ENCODE data around the gene UNC80.

Gene UNC80

DNA sequence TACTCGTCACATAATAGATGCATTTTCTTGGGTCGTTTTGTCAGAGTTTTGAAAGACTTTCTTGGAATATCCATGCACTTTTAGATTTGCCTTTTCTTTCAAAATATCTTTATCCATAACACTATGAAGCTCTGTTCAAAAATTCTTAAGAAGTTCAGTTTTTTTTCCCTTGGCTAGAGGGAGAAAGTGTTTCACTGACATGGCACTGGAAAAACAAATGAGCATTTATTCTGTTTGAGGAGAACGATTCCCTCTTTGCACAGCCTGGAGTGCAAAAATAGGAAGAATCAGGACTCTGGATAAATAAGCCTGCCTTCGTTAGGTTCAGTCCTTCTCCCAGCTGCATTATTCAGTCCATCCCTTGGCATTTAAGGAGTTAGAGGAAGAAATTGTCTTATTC lies 139.9 kb downstream of the UNC80 start:
- CTCF ChIA-PET, result interaction anchor here (0.7 kb wide), 1 partner anchor 30 kb away, joined by 4 read pairs; no protein-coding TSS in a partner anchor
- DNase-seq (ENCODE audit: extremely low spot score), result no peak
- POLR2A ChIA-PET, result no interaction called here
- TF ChIP-seq BHLHE40 (IDR thresholded peaks at IDR 0.05; ENCODE audit: borderline replicate concordance) (no peak), FOXK2 (IDR thresholded peaks at IDR 0.05) (no peak), CTBP1 (IDR thresholded peaks at IDR 0.05; ENCODE audit: borderline replicate concordance) (no peak), HDGF (IDR thresholded peaks at IDR 0.05; ENCODE audit: borderline replicate concordance) (no peak), SUZ12 (IDR thresholded peaks at IDR 0.05) (no peak), FOXA1 (IDR thresholded peaks at IDR 0.05) (no peak), FOXM1 (IDR thresholded peaks at IDR 0.05; ENCODE audit: borderline replicate concordance) (no peak), ELF4 (IDR thresholded peaks at IDR 0.05) (no peak), L3MBTL2 (conservative IDR thresholded peaks at IDR 0.05) (no peak), NFRKB (IDR thresholded peaks at IDR 0.05) (no peak), ZNF384 (IDR thresholded peaks at IDR 0.05) (no peak), LEF1 (IDR thresholded peaks at IDR 0.05; ENCODE audit: borderline replicate concordance) (no peak), ARNT (IDR thresholded peaks at IDR 0.05) (no peak), SP1 (IDR thresholded peaks at IDR 0.05) (no peak), TARDBP (IDR thresholded peaks at IDR 0.05) (no peak)
- TF ChIP-seq, protein P1, sequence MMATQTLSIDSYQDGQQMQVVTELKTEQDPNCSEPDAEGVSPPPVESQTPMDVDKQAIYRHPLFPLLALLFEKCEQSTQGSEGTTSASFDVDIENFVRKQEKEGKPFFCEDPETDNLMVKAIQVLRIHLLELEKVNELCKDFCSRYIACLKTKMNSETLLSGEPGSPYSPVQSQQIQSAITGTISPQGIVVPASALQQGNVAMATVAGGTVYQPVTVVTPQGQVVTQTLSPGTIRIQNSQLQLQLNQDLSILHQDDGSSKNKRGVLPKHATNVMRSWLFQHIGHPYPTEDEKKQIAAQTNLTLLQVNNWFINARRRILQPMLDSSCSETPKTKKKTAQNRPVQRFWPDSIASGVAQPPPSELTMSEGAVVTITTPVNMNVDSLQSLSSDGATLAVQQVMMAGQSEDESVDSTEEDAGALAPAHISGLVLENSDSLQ (IDR thresholded peaks at IDR 0.05), result no peak

DNA sequence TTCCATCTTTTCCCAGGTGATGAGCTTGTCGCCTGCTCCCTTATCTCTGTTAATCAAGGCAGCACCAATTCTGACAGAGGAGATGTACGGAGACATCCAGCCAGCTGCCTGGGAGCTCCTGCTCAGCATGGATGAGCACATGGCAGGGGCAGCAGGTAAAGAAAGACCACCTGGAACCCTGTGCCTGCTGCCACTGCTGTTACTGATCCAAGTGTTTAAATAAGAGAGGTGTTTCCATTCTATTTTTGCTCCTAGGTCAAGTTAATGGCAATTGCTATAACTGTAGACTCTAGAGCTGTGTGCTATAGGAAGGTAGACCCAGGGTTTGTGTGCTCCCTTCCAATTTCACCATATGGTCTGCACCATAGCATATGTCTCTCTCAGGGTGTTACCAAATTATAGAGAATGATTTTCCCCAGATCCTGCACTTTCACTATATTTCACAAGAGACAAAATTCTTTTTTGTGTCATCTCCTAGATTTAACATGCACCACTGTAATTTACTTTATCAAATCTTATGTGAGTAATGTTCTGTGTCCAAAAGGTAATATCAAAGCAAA lies 142.2 kb downstream of the UNC80 start:
- POLR2A ChIA-PET, result no interaction called here

DNA sequence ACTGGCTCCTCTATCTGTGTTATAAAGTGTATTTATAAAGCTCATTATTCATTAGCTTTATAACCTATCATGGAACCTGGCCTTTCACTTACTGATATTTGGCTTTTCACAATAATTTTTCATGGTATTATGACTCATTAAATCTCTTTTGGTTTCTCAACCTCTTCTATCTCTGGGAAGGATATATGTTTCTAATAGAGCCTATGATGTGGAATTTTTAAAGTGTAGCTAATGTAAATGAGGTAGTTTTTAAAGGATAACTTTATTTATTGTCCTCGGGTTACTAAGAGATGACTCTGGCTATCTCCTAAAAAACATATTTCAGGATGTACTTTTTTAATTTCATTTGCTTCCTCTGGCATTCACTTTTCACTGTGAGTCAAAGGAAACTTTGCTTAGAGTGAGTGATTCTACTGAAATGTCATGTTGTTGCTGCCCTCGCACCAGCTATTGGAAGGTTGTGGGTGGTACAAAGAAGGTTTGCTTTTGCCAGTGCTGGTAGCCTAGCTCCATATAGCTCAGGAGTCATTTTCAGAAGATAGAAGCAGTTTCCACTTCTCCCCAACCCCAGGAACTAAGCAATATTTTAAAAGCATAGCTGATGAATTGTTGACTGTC lies 145.6 kb downstream of the UNC80 start:
- TF ChIP-seq TARDBP (IDR thresholded peaks at IDR 0.05), result no peak
- no peak for TF ChIP-seq ELF4 (IDR thresholded peaks at IDR 0.05)
- TF ChIP-seq FOXM1 (IDR thresholded peaks at IDR 0.05; ENCODE audit: borderline replicate concordance), result no peak
- TF ChIP-seq, protein P1 (IDR thresholded peaks at IDR 0.05), result no peak
- TF ChIP-seq ZNF384 (IDR thresholded peaks at IDR 0.05), result no peak
- no peak for TF ChIP-seq BHLHE40 (IDR thresholded peaks at IDR 0.05; ENCODE audit: borderline replicate concordance)
- TF ChIP-seq NFRKB (IDR thresholded peaks at IDR 0.05), result no peak
- no peak for TF ChIP-seq SUZ12 (IDR thresholded peaks at IDR 0.05)
- TF ChIP-seq CTBP1 (IDR thresholded peaks at IDR 0.05; ENCODE audit: borderline replicate concordance), result no peak
- TF ChIP-seq LEF1 (IDR thresholded peaks at IDR 0.05; ENCODE audit: borderline replicate concordance), result no peak
- no peak for TF ChIP-seq SP1 (IDR thresholded peaks at IDR 0.05)
- no peak for TF ChIP-seq FOXA1 (IDR thresholded peaks at IDR 0.05)
- no peak for TF ChIP-seq ARNT (IDR thresholded peaks at IDR 0.05)
- no peak for TF ChIP-seq FOXK2 (IDR thresholded peaks at IDR 0.05)
- no peak for TF ChIP-seq L3MBTL2 (conservative IDR thresholded peaks at IDR 0.05)
- no peak for TF ChIP-seq HDGF (IDR thresholded peaks at IDR 0.05; ENCODE audit: borderline replicate concordance)
- CTCF ChIA-PET, result no interaction called here
- POLR2A ChIA-PET, result no interaction called here
- DNase-seq (ENCODE audit: extremely low spot score), result no peak

More for the DNA sequence above, 142.2 kb downstream of the UNC80 start:
- TF ChIP-seq NFRKB (IDR thresholded peaks at IDR 0.05) (no peak), HDGF (IDR thresholded peaks at IDR 0.05; ENCODE audit: borderline replicate concordance) (no peak), CTBP1 (IDR thresholded peaks at IDR 0.05; ENCODE audit: borderline replicate concordance) (no peak), ELF4 (IDR thresholded peaks at IDR 0.05) (no peak), BHLHE40 (IDR thresholded peaks at IDR 0.05; ENCODE audit: borderline replicate concordance) (no peak), FOXA1 (IDR thresholded peaks at IDR 0.05) (no peak), FOXM1 (IDR thresholded peaks at IDR 0.05; ENCODE audit: borderline replicate concordance) (no peak), SP1 (IDR thresholded peaks at IDR 0.05) (no peak), FOXK2 (IDR thresholded peaks at IDR 0.05) (no peak), ZNF384 (IDR thresholded peaks at IDR 0.05) (no peak), ARNT (IDR thresholded peaks at IDR 0.05) (no peak), L3MBTL2 (conservative IDR thresholded peaks at IDR 0.05) (no peak), TARDBP (IDR thresholded peaks at IDR 0.05) (no peak), LEF1 (IDR thresholded peaks at IDR 0.05; ENCODE audit: borderline replicate concordance) (no peak)
- CTCF ChIA-PET, result no interaction called here
- DNase-seq (ENCODE audit: extremely low spot score), result no peak

DNA sequence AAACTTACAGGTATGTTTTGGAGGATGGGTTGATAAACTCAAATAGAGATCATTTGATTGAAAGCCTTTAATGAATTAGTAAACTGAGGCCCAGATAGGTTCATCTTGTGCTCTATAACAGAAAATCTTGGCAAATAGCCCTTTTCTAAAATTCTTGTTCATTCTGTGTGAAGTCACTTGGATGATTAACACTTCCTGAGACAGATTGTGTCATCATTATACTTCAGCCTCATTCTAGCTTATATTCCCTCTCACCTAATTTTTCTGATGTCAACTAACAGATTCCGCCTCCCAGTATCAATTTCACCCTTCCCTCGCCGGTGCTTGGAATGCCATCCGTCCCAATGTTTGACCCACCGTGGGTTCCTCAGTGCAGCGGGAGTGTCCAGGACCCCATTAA lies 146.6 kb downstream of the UNC80 start:
- ChIA-PET POLR2A (no interaction called here), CTCF (no interaction called here)
- DNase-seq (ENCODE audit: extremely low spot score), result no peak
- TF ChIP-seq HDGF (IDR thresholded peaks at IDR 0.05; ENCODE audit: borderline replicate concordance) (no peak), SUZ12 (IDR thresholded peaks at IDR 0.05) (no peak), SP1 (IDR thresholded peaks at IDR 0.05) (no peak), ARNT (IDR thresholded peaks at IDR 0.05) (no peak), BHLHE40 (IDR thresholded peaks at IDR 0.05; ENCODE audit: borderline replicate concordance) (no peak), CTBP1 (IDR thresholded peaks at IDR 0.05; ENCODE audit: borderline replicate concordance) (no peak), ELF4 (IDR thresholded peaks at IDR 0.05) (no peak), L3MBTL2 (conservative IDR thresholded peaks at IDR 0.05) (no peak), LEF1 (IDR thresholded peaks at IDR 0.05; ENCODE audit: borderline replicate concordance) (no peak), TARDBP (IDR thresholded peaks at IDR 0.05) (no peak), FOXM1 (IDR thresholded peaks at IDR 0.05; ENCODE audit: borderline replicate concordance) (no peak)
- TF ChIP-seq, protein P1 (IDR thresholded peaks at IDR 0.05), result no peak

DNA sequence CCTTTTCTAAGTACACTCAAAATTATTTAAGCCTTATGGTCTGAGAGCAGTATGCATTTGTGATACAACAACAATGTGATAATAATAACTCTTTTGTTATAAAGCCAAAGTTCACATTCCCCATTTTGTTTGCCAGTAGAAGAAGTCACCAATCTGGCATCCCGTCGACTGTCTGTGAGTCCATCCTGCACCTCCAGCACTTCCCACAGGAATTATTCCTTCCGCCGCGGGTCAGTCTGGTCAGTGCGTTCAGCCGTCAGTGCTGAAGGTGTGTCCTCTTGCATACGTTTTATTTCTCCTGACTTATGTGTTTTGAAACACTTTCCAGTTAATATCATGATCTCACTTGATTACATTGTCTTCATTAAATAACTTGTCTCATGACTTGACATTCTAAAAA lies 150.5 kb downstream of the UNC80 start:
- no peak for TF ChIP-seq HDGF (IDR thresholded peaks at IDR 0.05; ENCODE audit: borderline replicate concordance)
- TF ChIP-seq ELF4 (IDR thresholded peaks at IDR 0.05), result no peak
- TF ChIP-seq BHLHE40 (IDR thresholded peaks at IDR 0.05; ENCODE audit: borderline replicate concordance), result no peak
- TF ChIP-seq, protein P1 (IDR thresholded peaks at IDR 0.05), result no peak
- TF ChIP-seq SUZ12 (IDR thresholded peaks at IDR 0.05), result no peak
- no peak for TF ChIP-seq FOXM1 (IDR thresholded peaks at IDR 0.05; ENCODE audit: borderline replicate concordance)
- TF ChIP-seq TARDBP (IDR thresholded peaks at IDR 0.05), result no peak
- TF ChIP-seq SP1 (IDR thresholded peaks at IDR 0.05), result no peak
- no peak for TF ChIP-seq FOXK2 (IDR thresholded peaks at IDR 0.05)
- TF ChIP-seq ZNF384 (IDR thresholded peaks at IDR 0.05), result no peak
- no peak for TF ChIP-seq LEF1 (IDR thresholded peaks at IDR 0.05; ENCODE audit: borderline replicate concordance)
- no peak for TF ChIP-seq FOXA1 (IDR thresholded peaks at IDR 0.05)
- TF ChIP-seq NFRKB (IDR thresholded peaks at IDR 0.05), result no peak
- no peak for TF ChIP-seq ARNT (IDR thresholded peaks at IDR 0.05)
- no peak for TF ChIP-seq CTBP1 (IDR thresholded peaks at IDR 0.05; ENCODE audit: borderline replicate concordance)
- TF ChIP-seq L3MBTL2 (conservative IDR thresholded peaks at IDR 0.05), result no peak
- ChIA-PET CTCF (no interaction called here), POLR2A (no interaction called here)
- no peak for DNase-seq (ENCODE audit: extremely low spot score)

Data from HEK293T (cell line).